NCI-H2227 treated with DMSO at 0.1 percent for 48 hours (cell line): Measurements from ENCODE around the gene NCS1.
"Not testable (repeated sequence)": the region's sequence is repeated elsewhere in the genome, so short reads cannot be mapped to it uniquely, and the experiment has no call there.

ENCODE experiments used
- DNase-seq: peaks from one replicate; lab custom pipeline; 2025; lab: John Stamatoyannopoulos, UW

Gene NCS1

GRCh38 chr9:130264414-130265350 is 92.5 kb downstream of the NCS1 start:
- no peak for DNase-seq

GRCh38 chr9:130265431-130266235 is 93.4 kb downstream of the NCS1 start, which contains the start of gene HMCN2:
TSS of gene HMCN2 (plus strand) at chr9:130265760. CDS start at chr9:130265879, 119 bp downstream.
- no peak for DNase-seq

- DNase-seq, result no peak
Observed at GRCh38 chr9:130266236-130267098, 94.3 kb downstream of the NCS1 start.

- DNase-seq, result no peak
Observed at GRCh38 chr9:130267930-130268329, 95.7 kb downstream of the NCS1 start.

- DNase-seq, result no peak
Observed at GRCh38 chr9:130268521-130269211, 96.5 kb downstream of the NCS1 start.

- no peak for DNase-seq
Observed at GRCh38 chr9:130271473-130271872, 99.3 kb downstream of the NCS1 start.

- no peak for DNase-seq
Observed at GRCh38 chr9:130275156-130275555, 103.0 kb downstream of the NCS1 start.

- no peak for DNase-seq
Observed at GRCh38 chr9:130276121-130276520, 103.9 kb downstream of the NCS1 start.

GRCh38 chr9:130276955-130277354 is 104.8 kb downstream of the NCS1 start:
- DNase-seq, result no peak

- DNase-seq, result not testable (repeated sequence)
Observed at GRCh38 chr9:130277525-130277924, 105.3 kb downstream of the NCS1 start.

GRCh38 chr9:130283539-130284248 is 111.5 kb downstream of the NCS1 start:
- DNase-seq, result no peak

- no peak for DNase-seq
Observed at GRCh38 chr9:130284249-130284625, 112.0 kb downstream of the NCS1 start.

- no peak for DNase-seq
Observed at GRCh38 chr9:130284690-130285089, 112.5 kb downstream of the NCS1 start.

- DNase-seq, result no peak
Observed at GRCh38 chr9:130285271-130285670, 113.1 kb downstream of the NCS1 start.

- no peak for DNase-seq
Observed at GRCh38 chr9:130286072-130286770, 114.0 kb downstream of the NCS1 start.
